Choroid plexus epithelial cell (primary cell): Measurements from ENCODE around the gene DNAH9.
A peak's percentile ranks its signal among the peaks of the same experiment; 100 is the strongest.

Experiments
- DNase-seq: peaks from one replicate; pipeline ENCODE4 v3.0.0-alpha.2; 2010; ENCODE audit warnings: low read depth
- H3K4me3 ChIP-seq: 2 replicates; pipeline ENCODE4 v1.5.1; 2011; ENCODE audit warnings: low read depth, mild to moderate bottlenecking, control low read depth, low read length, moderate library complexity
- TF ChIP-seq, protein P1 (sequence below): conservative IDR thresholded peaks from 2 replicates; pipeline ENCODE4 v1.5.1; 2011; ENCODE audit warnings: low read depth, mild to moderate bottlenecking, control low read depth, inconsistent platforms, low read length, moderate library complexity

Gene DNAH9

DNA sequence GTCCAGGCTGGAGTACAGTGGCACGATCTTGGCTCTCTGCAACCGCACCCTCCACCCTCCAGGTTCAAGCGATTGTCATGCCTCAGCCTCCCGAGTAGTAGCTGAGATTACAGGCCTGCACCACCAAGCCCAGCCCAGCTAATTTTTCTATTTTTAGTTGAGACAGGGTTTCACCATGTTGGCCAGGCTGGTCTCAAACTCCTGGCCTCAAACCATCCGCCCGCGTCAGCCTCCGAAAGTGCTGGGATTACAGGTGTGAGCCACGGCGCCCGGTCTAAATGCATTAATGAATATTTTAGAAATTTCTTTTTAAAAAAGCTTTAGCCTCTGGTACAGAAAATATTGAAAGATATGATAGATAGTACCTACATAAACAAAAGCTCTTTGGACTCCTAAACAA lies 95.0 kb downstream of the DNAH9 start:
- DNase-seq, result no peak
- TF ChIP-seq, protein P1, sequence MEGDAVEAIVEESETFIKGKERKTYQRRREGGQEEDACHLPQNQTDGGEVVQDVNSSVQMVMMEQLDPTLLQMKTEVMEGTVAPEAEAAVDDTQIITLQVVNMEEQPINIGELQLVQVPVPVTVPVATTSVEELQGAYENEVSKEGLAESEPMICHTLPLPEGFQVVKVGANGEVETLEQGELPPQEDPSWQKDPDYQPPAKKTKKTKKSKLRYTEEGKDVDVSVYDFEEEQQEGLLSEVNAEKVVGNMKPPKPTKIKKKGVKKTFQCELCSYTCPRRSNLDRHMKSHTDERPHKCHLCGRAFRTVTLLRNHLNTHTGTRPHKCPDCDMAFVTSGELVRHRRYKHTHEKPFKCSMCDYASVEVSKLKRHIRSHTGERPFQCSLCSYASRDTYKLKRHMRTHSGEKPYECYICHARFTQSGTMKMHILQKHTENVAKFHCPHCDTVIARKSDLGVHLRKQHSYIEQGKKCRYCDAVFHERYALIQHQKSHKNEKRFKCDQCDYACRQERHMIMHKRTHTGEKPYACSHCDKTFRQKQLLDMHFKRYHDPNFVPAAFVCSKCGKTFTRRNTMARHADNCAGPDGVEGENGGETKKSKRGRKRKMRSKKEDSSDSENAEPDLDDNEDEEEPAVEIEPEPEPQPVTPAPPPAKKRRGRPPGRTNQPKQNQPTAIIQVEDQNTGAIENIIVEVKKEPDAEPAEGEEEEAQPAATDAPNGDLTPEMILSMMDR, result no peak
- no peak overlapping the region for H3K4me3 ChIP-seq

DNA sequence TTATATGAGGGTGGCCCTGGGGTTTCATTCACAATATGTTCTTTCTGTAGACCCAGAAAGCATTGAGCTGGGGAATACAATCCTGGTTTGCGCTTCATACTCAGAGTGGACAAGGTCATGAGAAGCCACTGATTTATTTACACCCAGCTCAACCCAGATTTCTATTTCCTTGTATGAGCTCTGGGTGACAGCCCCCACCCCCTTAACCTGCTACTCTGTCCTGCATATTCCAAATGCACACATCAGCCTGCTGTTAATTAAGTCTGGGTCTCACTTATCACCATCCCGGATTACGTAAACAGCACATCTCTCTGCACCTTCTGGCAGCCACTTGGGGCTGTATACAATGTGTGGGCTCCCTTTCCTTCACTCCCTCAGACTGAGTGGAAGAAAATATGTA lies 102.4 kb downstream of the DNAH9 start:
- H3K4me3 ChIP-seq, result no peak overlapping the region
- no peak for DNase-seq
- TF ChIP-seq, protein P1, result no peak

DNA sequence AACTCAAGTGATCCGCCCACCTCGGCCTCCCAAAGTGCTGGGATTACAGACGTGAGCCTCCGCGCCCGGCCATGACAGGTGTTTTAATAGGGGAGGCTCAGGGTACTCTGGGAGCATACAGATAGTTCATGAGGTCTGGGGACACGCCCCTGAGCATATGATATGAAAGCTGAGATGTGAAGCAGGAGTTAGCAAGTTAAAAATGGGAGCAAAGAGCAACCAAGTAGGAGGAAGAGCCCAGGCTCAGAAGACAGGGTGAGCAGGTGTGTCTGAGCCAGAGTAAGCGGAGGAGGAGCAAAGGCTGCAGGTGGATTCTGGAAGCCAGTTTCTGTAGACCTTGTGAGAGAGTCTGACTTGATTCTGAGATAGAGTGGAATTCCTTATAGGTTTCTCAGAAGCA lies 103.6 kb downstream of the DNAH9 start:
- H3K4me3 ChIP-seq, result no peak overlapping the region
- DNase-seq, result no peak
- TF ChIP-seq, protein P1, result no peak

DNA sequence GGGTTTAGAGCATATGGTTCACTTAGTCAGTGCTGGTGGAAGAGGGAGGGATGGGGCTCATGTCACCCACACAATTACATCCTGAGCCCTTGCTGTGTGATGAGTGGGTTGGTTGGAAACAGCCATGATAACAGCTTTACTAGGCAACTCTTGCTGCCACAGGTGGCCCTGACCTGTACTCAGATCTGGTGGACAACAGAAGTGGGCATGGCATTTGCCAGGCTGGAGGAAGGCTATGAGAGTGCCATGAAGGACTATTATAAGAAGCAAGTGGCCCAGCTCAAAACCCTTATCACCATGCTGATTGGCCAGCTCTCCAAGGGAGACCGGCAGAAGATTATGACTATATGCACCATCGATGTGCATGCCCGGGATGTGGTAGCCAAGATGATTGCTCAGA lies 105.8 kb downstream of the DNAH9 start:
- H3K4me3 ChIP-seq, result no peak overlapping the region
- DNase-seq, result no peak
- TF ChIP-seq, protein P1, result no peak

DNA sequence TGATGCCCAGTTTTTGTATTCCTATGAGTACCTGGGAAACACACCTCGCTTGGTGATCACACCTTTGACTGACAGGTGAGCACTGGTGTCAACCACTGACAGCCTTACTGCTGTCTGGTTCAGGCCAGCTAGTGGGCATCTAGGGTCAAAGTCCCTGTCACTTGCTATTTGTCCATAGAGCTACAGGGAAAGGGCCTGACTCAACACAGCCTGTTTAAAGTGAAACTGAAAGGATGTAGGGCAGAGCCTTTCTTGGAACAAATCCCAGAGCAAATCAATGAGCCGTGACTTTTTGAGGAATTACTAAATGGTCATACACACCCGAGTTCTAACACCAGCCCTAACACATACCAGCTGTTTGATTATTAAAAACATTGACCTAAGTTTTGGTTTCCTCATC lies 106.8 kb downstream of the DNAH9 start:
- TF ChIP-seq, protein P1, result no peak
- H3K4me3 ChIP-seq, result no peak overlapping the region
- DNase-seq, result peak; percentile 3

DNA sequence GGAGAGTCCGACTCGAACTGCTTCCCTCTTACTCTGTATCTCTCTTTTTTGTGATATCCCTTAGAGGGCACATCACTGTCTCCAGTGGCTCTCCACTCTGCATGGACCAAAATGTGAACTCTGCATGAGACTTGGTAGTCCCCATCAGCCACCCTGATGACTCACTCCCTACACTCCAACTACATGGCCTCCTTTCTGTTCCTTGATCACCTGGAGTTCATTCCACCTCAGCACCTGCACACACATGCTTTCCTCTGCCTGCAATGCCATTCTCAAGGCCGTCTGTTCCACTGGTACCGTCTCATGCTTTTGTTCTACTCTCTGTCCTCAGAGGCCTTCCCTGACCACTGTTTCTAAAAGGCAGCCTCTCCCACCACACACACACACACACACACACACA lies 109.3 kb downstream of the DNAH9 start:
- no peak for DNase-seq
- TF ChIP-seq, protein P1, result no peak
- H3K4me3 ChIP-seq, result no peak overlapping the region

DNA sequence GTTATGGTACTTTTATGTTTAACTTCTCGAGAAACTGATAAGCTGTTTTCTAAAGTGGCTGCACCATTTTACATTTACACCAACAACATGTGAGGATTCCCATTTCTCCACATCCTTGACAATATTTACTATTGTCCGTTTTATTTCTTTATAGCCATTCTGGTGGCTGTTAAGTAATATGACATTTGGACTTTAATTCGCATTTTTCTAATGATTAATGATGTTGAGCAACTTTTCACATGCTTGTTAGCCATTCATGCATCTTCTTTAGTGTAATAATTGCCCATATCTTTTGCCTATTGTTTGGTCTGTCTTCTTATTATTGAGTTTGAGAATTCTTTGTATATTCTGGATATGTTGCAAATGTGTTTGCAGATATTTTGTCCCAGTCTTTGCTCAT lies 114.2 kb downstream of the DNAH9 start:
- TF ChIP-seq, protein P1, result no peak
- no peak overlapping the region for H3K4me3 ChIP-seq
- no peak for DNase-seq
